Measurements from ENCODE around the gene MPL. TPM values are rescaled to one million over a fixed set of nuclear protein-coding genes. Genes with fewer than 3 reads are reported as not detected.

The MPL gene
- total RNA-seq, 6 donors from 2014 or later: 0.24 to 6.3 (median 0.74) TPM

- WGBS, 2 donors: 94 to 100% methylated on average over 1 of the region's 1 CpG
- DNase-seq (no peak), ATAC-seq (ENCODE audit: low FRiP score in 2 of 2) (no peak)
- Histone ChIP-seq H3K4me3 (no peak overlapping the region), H3K4me1 (peaks cover 3 to 16% (median 13%) of the 10 kb centered on the region in 4 donors), H3K27ac (no peak overlapping the region), H3K27me3 (no peaks in the 10 kb centered on the region), H3K9me3 (peaks cover 0 to 5% (median 2%) of the 10 kb centered on the region in 4 donors), H3K36me3 (peaks cover 0 to 6% (median 0%) of the 10 kb centered on the region in 4 donors)
- TF ChIP-seq EP300 (IDR thresholded peaks at IDR 0.05) (no peak), POLR2AphosphoS5 (IDR thresholded peaks at IDR 0.05) (no peak), POLR2A (IDR thresholded peaks at IDR 0.05) (no peak), CTCF (IDR thresholded peaks at IDR 0.05) (no peak)
Measured at GRCh38 chr1:43327549-43328292, 9.9 kb upstream of the MPL start.

- TF ChIP-seq POLR2A (IDR thresholded peaks at IDR 0.05) (no peak), POLR2AphosphoS5 (IDR thresholded peaks at IDR 0.05) (peak in 1 of 2 donors; percentile 60), CTCF (IDR thresholded peaks at IDR 0.05) (no peak), EP300 (IDR thresholded peaks at IDR 0.05) (no peak)
- Histone ChIP-seq H3K4me3 (no peak overlapping the region), H3K27ac (peak overlapping the region; percentile 42 to 77 (median 52)), H3K9me3 (peaks cover 0 to 5% (median 2%) of the 10 kb centered on the region in 4 donors), H3K27me3 (no peaks in the 10 kb centered on the region), H3K36me3 (no peaks in the 10 kb centered on the region), H3K4me1 (peaks cover 3 to 16% (median 13%) of the 10 kb centered on the region in 4 donors)
- DNase-seq (peak in 1 of 2 donors; percentile 64), ATAC-seq (ENCODE audit: low FRiP score in 2 of 2) (peak; percentile 87 to 93)
- WGBS, 2 donors: 35 to 42% methylated on average over 6 of the region's 6 CpGs
Measured at GRCh38 chr1:43329995-43330751, 7.4 kb upstream of the MPL start.

- H3K27ac ChIP-seq: no peak overlapping the region
- no peak overlapping the region for H3K4me3 ChIP-seq
- DNase-seq (no peak), ATAC-seq (ENCODE audit: low FRiP score in 2 of 2) (no peak)
- peaks cover 3 to 16% (median 13%) of the 10 kb centered on the region in 4 donors for H3K4me1 ChIP-seq
- H3K36me3 ChIP-seq: no peaks in the 10 kb centered on the region
- TF ChIP-seq POLR2AphosphoS5 (IDR thresholded peaks at IDR 0.05): no peak
- no peak for TF ChIP-seq POLR2A (IDR thresholded peaks at IDR 0.05)
- TF ChIP-seq CTCF (IDR thresholded peaks at IDR 0.05): no peak
- no peak for TF ChIP-seq EP300 (IDR thresholded peaks at IDR 0.05)
- 87 to 96% methylated on average over 5 of the region's 5 CpGs for WGBS, 2 donors
- no peaks in the 10 kb centered on the region for H3K27me3 ChIP-seq
- H3K9me3 ChIP-seq: peaks cover 0 to 5% (median 0%) of the 10 kb centered on the region in 4 donors
Measured at GRCh38 chr1:43331688-43332087, 5.9 kb upstream of the MPL start.

- Histone ChIP-seq H3K27ac (no peak overlapping the region), H3K27me3 (no peaks in the 10 kb centered on the region), H3K4me3 (no peak overlapping the region), H3K4me1 (peaks cover 3 to 14% (median 12%) of the 10 kb centered on the region in 4 donors), H3K36me3 (no peaks in the 10 kb centered on the region), H3K9me3 (no peaks in the 10 kb centered on the region)
- no peak for DNase-seq
- TF ChIP-seq CTCF (IDR thresholded peaks at IDR 0.05): no peak
- no peak for TF ChIP-seq POLR2AphosphoS5 (IDR thresholded peaks at IDR 0.05)
- TF ChIP-seq EP300 (IDR thresholded peaks at IDR 0.05): no peak
- TF ChIP-seq POLR2A (IDR thresholded peaks at IDR 0.05): no peak
- ATAC-seq (ENCODE audit: low FRiP score in 2 of 2): no peak
- WGBS, 2 donors: 73 to 76% methylated on average over 7 of the region's 7 CpGs
Measured at GRCh38 chr1:43334453-43335205, 3.0 kb upstream of the MPL start.

Measured in upper lobe of left lung (tissue), 6 donors.